Muscle of arm (tissue), 12 donors: Measurements from ENCODE around the gene CCDC177. TPM values are rescaled to one million over a fixed set of nuclear protein-coding genes. Genes with fewer than 3 reads are reported as not detected.
"Not testable (repeated sequence)": the region's sequence is repeated elsewhere in the genome, so short reads cannot be mapped to it uniquely, and the experiment has no call there.

Experiments used
- DNase-seq: peaks from one replicate; pipeline ENCODE4 v3.0.0-alpha.2; 2013
- polyA plus RNA-seq, 12 donors: library from polyadenylated mRNA; unstranded; fragments of 120-200 nt; gene quantifications; one replicate each; pipeline ENCODE4 v1.2.1, GENCODE V29; 2013; ENCODE audit not compliant: insufficient read length in 12 of 12

The CCDC177 gene
- polyA plus RNA-seq, 12 donors, result 0.04 to 0.07 (median 0.04) TPM; not detected in 9

DNA sequence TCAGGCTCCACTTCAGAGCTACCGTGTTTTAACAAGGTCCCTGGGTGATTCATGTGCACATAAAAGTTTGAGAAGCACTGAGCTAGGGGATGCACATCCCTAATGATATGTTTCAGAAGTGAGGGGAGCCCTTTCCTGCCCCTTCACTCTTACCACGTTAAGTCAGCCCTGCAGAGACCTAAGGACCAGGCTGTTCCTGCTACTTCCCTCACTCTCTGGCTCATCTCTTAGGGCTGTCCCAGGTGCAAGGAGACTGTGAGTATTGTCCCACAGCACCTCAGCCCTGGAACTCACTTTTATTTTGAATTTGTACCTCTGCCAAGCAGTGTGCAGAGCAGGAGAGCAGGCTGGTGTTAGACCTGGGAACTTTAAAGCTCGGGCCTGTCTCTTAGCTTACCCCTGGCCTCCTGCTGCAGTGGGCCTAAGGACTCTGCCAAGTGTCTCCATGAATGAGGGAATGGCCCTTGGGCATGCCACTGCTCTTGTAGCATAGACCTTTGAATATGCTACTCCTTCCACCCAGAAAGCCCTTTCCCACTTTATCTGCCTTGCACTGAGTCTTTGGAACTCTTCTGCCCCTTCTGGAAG is 25.7 kb upstream of the CCDC177 start:
- no peak for DNase-seq

GRCh38 chr14:69599431-69599830 is 24.8 kb upstream of the CCDC177 start:
- not testable (repeated sequence) for DNase-seq

DNA sequence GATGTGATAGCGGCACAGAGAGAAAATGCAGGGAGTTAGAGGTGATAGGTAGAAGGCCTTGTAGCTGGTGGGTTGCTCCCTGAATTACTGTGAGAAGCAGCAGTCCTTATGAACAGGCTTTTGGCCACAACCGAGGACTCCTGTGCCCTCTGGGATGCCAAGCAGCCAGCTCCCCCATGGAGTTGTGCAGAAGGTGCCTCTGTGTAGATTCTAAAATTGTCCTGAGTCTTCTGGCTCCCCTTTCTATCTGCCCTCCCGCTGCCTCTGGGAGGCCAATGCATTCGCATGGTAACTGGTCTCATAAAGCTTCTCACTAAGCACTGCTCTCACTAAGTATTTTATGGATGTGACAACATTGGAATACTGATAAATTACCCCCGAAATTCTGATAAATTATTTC is 20.7 kb upstream of the CCDC177 start:
- no peak for DNase-seq

GRCh38 chr14:69594846-69595245 is 20.2 kb upstream of the CCDC177 start:
- DNase-seq, result no peak

- peak; percentile 91 for DNase-seq
Measured at GRCh38 chr14:69593018-69593677, 18.5 kb upstream of the CCDC177 start.

GRCh38 chr14:69591317-69591716 is 16.6 kb upstream of the CCDC177 start:
- DNase-seq, result no peak

DNA sequence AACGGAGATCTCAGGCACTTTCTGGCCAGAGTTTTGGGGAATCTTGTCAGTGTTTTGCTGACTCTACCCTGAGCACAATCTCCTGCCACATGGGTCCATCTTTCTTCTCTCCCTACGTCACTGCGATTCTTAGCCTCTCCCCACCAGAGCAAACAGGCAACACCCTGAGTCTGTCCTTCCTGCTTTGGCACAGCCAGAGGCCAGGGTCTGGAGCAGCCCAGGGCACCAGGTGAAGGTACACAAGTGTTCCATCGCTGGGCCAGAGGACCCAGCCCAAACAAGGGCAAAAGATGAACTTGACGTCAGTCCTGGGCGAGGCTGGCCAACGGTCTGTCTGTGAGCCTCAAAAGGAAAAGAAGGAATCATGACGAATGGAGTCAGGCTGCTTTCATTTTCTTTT is 12.7 kb upstream of the CCDC177 start:
- DNase-seq, result no peak

- DNase-seq, result no peak
Measured at GRCh38 chr14:69586404-69586803, 11.7 kb upstream of the CCDC177 start.

DNA sequence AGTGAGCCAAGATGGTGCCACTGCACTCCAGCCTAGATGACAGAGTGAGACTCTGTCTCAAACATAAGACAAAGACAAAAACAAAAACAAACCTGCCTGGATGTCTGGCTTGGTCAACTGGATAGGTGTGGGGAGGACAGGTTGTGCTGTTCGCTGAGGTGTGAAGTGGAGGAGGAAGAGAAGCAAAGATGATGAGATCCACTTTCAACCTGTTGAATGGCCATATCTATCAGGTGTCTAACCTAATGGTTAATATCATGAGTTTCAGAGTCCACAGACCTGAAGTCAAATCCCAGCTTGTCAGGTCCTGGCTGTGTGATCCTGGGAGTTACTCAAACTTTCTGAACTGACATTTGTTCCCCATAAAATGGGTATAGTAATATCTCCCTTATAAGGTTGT is 9.7 kb upstream of the CCDC177 start:
- DNase-seq, result no peak

DNA sequence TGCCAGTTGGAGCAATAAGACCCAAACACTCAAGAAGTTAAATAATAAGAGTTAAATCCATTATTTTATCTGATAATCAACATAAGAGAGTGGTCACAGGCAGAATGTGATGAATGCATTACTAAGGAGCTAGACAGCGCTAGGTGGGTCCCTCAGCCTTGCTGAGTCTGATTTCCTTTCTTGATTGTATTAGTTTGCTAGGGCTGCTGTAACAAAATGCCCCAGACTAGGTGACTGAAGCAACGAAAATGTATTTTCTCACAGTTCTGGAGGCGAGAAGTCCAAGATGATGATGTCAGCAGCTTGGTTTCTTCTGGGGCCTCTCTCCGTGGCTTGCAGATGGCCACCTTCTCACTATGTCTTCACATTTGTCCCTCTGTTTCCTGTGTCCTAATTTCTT is 8.2 kb upstream of the CCDC177 start:
- no peak for DNase-seq

GRCh38 chr14:69582212-69582611 is 7.5 kb upstream of the CCDC177 start:
- DNase-seq, result no peak

DNA sequence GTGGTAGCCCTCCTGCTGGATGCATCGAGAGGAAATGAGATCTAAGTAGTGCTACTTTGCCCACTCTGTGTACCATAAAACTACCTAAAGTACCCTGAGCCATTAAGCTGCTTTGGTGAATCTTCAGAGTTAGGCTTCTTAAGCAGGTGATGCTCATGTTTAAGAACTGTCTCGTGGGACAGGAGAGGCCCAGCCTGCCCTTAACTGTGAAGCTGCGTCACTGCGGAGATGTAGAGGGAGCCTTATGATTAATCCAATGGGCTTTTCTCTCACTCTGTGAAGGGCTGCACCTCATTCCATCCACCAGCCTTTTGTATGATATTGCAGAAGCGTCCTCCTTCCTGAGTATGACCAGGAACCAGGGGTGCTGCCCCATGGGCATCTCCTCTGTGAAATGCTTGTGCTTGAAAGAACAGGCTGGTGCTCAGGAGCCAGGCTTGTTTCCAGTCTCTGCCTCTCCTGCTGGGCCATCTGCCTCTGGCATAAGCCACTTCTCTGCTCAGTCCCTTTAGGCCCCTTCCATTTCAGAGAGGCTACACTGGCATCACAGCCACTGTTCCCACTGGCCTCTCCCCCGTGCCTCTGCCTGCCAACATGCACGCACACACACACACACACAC is 6.8 kb upstream of the CCDC177 start:
- DNase-seq, result no peak

GRCh38 chr14:69580009-69580577 is 5.4 kb upstream of the CCDC177 start:
- no peak for DNase-seq

DNA sequence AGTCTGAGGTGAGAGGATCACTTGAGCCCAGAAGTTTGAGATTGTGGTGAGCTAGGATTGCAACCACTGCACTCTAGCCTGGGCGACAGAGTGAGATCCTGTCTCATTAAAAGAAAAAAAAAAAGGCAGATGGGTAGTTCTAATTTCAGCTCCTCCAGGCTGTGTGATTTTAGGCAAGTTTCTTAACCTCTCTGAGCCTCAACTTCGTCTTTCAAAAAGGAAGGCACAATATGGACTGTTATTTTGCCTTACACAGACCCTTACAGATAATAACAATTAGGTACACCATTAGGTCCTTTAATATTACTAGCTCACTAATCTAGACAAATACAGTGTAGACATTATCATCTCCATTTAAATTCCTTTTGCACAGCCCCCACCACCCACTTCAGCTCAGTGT is 4.8 kb upstream of the CCDC177 start:
- no peak for DNase-seq

GRCh38 chr14:69574954-69575295 is 254 bp upstream of the CCDC177 start:
- no peak for DNase-seq

- no peak for DNase-seq
Measured at GRCh38 chr14:69573831-69574262, 824 bp downstream of the CCDC177 start.

- DNase-seq, result no peak
Measured at GRCh38 chr14:69573205-69573830, 1.4 kb downstream of the CCDC177 start.

GRCh38 chr14:69572841-69573135 is 1.9 kb downstream of the CCDC177 start:
- no peak for DNase-seq

DNA sequence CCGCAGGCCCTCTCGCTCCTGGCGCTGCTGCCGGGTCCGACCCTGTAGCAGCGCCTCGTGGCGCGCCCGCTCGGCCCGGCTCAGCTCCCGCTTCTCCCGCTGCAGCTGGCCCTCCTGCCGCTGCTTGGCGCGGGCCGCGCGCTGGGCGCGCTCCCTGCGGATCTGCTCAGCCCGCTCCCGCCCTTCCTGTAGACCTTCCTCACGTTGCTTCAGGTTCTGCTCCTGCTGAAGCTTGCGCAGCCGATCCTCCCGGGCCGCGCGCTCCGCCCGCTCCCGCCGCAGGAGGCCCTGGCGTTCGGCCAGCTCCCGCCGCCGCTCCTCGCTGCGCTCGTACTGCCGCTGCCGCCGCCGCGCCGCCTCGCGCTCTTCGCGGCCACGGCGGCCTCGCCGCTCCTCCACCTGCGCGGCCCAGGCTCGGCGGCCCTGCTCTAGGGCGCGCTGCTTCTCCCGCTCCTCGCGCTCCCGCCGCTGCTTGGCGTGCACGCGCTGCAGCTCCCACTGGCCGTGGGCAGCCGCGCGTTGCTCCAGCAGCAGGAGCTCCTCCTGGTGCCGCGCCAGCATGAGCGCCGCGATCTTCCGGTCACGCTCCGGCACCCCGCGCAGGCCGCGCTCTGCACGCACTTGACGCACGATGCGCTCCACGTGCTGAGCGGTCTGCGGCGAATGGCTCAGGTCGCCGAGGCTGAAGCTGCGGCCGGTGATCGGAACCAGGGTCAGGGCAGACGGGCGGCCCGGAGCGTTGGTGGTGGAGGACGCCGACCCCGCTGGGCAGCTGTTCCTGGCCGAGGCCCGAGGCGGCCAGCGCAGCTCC is 2.4 kb downstream of the CCDC177 start:
- DNase-seq, result no peak

DNA sequence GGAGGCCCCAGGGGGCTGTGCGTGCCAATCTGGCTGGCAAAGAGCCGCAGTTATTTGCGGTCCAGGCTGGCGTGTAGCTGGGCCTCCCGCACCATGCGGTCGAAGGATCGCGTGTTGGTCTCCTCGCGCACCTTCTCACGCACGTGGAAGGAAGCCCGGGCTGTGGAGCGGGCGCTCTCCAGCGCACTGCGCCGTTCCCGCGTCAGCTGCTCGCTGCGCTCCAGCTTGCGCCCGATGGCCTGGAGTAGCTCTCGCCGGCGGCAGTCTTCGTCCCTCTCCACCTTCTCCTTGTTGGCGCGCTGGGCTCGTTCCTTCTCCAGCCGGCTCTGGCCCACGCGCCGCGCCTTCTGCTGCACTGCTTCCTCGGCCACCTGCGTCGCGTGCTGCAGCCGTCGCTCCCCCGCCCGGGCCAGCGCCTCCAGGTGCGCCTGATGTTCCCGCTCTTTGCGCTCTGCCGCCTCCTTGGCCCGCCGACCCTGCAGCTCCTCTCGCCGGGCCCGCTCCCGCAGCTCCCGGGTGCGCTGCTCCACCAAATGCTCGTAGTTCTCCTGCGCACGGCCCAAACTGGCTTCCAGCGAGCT is 3.1 kb downstream of the CCDC177 start:
- no peak for DNase-seq

- DNase-seq, result no peak
Measured at GRCh38 chr14:69570836-69571330, 3.8 kb downstream of the CCDC177 start.

DNA sequence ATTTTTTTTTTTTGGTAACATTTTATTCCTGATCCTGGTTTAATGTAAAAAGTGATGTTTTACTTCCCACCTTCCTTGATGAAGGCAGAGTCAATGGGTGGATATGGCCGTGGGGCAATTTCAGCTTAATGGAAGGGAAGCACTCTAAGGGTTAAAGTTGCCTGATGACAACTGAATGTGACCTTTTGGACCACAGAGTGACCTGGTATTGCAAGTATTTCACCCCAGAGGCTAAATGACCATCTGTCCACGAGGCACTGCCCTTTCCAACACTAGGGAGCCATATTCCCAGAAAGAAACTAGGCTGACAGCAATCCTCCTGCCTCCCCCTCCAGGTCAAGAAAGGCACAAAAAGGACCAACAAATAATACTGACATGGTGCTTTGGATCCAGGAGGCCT is 4.8 kb downstream of the CCDC177 start:
- no peak for DNase-seq
